Transverse colon (tissue), 4 donors: Measurements from ENCODE around the gene SART3. TPM values are rescaled to one million over a fixed set of nuclear protein-coding genes. Genes with fewer than 3 reads are reported as not detected.

Source experiments
- DNase-seq: peaks from one replicate; pipeline ENCODE4 v3.0.0-alpha.2; 2019
- H3K27ac ChIP-seq, 4 donors: fragments of 200-600 bp; sonication (generic); 2 replicates each; pipeline ENCODE4 v1.5.1; 2016 to 2018; ENCODE audit warnings: inconsistent platforms in 4 of 4
- H3K27me3 ChIP-seq: fragments of 200-600 bp; sonication (generic); 2 replicates; pipeline ENCODE4 v1.5.1; 2017; ENCODE audit warnings: inconsistent platforms
- H3K36me3 ChIP-seq, 4 donors: fragments of 200-600 bp; sonication (generic); 2 replicates each; pipeline ENCODE4 v1.5.1; 2017 to 2019; ENCODE audit warnings: inconsistent platforms in 4 of 4
- H3K4me1 ChIP-seq, 4 donors: fragments of 200-600 bp; sonication (generic); 2 replicates each; pipeline ENCODE4 v1.5.1; 2017 to 2020; ENCODE audit warnings: inconsistent platforms in 4 of 4
- H3K4me3 ChIP-seq, 4 donors: fragments of 200-600 bp; sonication (generic); 1 replicate in 1 of 4; 2 replicates in 3 of 4; pipeline versions ENCODE4 v1.5.1 to v1.6.1; 2017 to 2019; ENCODE audit warnings: inconsistent platforms in 4 of 4
- H3K9me3 ChIP-seq, 2 donors: fragments of 200-600 bp; sonication (generic); 2 replicates each; pipeline ENCODE4 v1.5.1; 2017 to 2019; ENCODE audit warnings: inconsistent platforms in 2 of 2
- EP300 ChIP-seq: sonication (generic); formaldehyde crosslinking; IDR thresholded peaks from one replicate; pipeline ENCODE4 v1.6.1; 2017; ENCODE audit warnings: antibody characterized with exemption, low read depth
- POLR2A ChIP-seq: fragments of 450-650 bp; IDR thresholded peaks from one replicate; pipeline ENCODE4 v1.6.1; 2016; ENCODE audit warnings: antibody characterized with exemption, mild to moderate bottlenecking, moderate library complexity
- POLR2AphosphoS5 ChIP-seq, 3 donors: sonication (generic); formaldehyde crosslinking; IDR thresholded peaks; one replicate each; pipeline ENCODE4 v1.6.1; 2016; ENCODE audit warnings: antibody characterized with exemption in 3 of 3
- WGBS, 2 donors: methylation state at CpG; one replicate each; pipeline ENCODE4 v1.1.5; 2018; ENCODE audit warnings: low coverage in 1 of 2; 5-methylcytosine and 5-hydroxymethylcytosine counted together
- in situ Hi-C, 4 donors: fragments of 200-750 bp; cut with MboI; loops; one replicate each; pipeline versions ENCODE4 v1.15.0 to v1.15.1; 2017; ENCODE audit warnings: low sequenced_read_pairs in 3 of 4, low pct_ligation_motif_present in 1 of 4, low pct_unique_long_range_greater_than_20kb in 1 of 4
- intact Hi-C: fragments of 100-400 bp; cut with DNase I; formaldehyde crosslinking; loops from one replicate; pipeline ENCODE4 v1.15.1; 2023; ENCODE audit warnings: low total_unique reads
- total RNA-seq, 4 donors: library from RNA; depleted of rRNA; stranded (reverse); fragments of >200 nt; gene quantifications; one replicate each; pipeline ENCODE4 v1.1.0, GENCODE V29; 2016
- TF ChIP-seq, protein P1 (sequence below), 5 experiments: fragments of 200-600 bp in 3 of 5; fragments of 450-650 bp in 2 of 5; sonication (generic) in 3 of 5; IDR thresholded peaks; 1 replicate in 2 of 5; 2 replicates in 3 of 5; pipeline ENCODE4 v1.5.1; 2016 to 2017; ENCODE audit warnings: antibody characterized with exemption in 5 of 5, inconsistent platforms in 3 of 5, mild to moderate bottlenecking in 2 of 5, moderate library complexity in 1 of 5

Gene SART3
- total RNA-seq, 4 donors from 2014 or later, result 25.3 to 177 (median 77.4) TPM

- intact Hi-C loops (no loop called here), in situ Hi-C loops (no loop called here)
- no peak overlapping the region for H3K4me3 ChIP-seq
- H3K27me3 ChIP-seq, result no peaks in the 10 kb centered on the region
- no peak for DNase-seq
- no peak overlapping the region for H3K27ac ChIP-seq
- TF ChIP-seq, protein P1, sequence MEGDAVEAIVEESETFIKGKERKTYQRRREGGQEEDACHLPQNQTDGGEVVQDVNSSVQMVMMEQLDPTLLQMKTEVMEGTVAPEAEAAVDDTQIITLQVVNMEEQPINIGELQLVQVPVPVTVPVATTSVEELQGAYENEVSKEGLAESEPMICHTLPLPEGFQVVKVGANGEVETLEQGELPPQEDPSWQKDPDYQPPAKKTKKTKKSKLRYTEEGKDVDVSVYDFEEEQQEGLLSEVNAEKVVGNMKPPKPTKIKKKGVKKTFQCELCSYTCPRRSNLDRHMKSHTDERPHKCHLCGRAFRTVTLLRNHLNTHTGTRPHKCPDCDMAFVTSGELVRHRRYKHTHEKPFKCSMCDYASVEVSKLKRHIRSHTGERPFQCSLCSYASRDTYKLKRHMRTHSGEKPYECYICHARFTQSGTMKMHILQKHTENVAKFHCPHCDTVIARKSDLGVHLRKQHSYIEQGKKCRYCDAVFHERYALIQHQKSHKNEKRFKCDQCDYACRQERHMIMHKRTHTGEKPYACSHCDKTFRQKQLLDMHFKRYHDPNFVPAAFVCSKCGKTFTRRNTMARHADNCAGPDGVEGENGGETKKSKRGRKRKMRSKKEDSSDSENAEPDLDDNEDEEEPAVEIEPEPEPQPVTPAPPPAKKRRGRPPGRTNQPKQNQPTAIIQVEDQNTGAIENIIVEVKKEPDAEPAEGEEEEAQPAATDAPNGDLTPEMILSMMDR (IDR thresholded peaks at IDR 0.05), result no peak
- no peak for TF ChIP-seq EP300
- TF ChIP-seq POLR2AphosphoS5 (IDR thresholded peaks at IDR 0.05), result no peak
- no peak for TF ChIP-seq POLR2A
- H3K9me3 ChIP-seq, result no peaks in the 10 kb centered on the region
- WGBS, 2 donors, result 56 to 59% methylated on average over 6 of the region's 6 CpGs
- H3K36me3 ChIP-seq, result no peaks in the 10 kb centered on the region
- no peaks in the 10 kb centered on the region for H3K4me1 ChIP-seq
These were observed 81.5 kb downstream of the SART3 start for GRCh38 chr12:108479364-108480070.

GRCh38 chr12:108478611-108479206, 82.3 kb downstream of the SART3 start:
- DNase-seq, result no peak
- Histone ChIP-seq H3K36me3 (no peaks in the 10 kb centered on the region), H3K27ac (no peak overlapping the region), H3K4me1 (no peaks in the 10 kb centered on the region), H3K4me3 (no peak overlapping the region), H3K9me3 (no peaks in the 10 kb centered on the region), H3K27me3 (no peaks in the 10 kb centered on the region)
- WGBS, 2 donors, result 32 to 38% methylated on average over 6 to 8 of the region's 8 CpGs
- no peak for TF ChIP-seq EP300
- TF ChIP-seq, protein P1 (IDR thresholded peaks at IDR 0.05), result no peak
- intact Hi-C loops (no loop called here), in situ Hi-C loops (no loop called here)

DNA sequence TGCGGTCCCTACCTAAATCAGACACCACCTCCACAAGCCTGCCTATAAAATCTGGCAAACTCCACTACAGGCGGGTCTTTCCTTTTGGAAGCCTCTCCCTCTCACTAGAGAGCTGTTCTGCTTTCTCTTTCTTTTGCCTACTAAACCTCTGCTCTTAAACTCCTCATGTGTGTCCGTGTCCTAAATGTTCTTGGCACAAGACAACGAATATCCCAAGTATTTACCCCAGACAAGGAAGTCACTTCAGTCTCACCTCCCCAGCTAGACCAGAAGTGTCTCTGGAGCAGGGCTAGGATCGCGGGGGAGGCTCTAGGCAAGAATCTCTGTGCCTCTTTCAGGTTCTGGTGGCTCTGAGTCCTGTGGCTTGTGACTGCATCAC, 83.1 kb downstream of the SART3 start:
- Histone ChIP-seq H3K9me3 (no peaks in the 10 kb centered on the region), H3K36me3 (no peaks in the 10 kb centered on the region), H3K27me3 (no peaks in the 10 kb centered on the region), H3K27ac (no peak overlapping the region), H3K4me1 (no peaks in the 10 kb centered on the region), H3K4me3 (no peak overlapping the region)
- intact Hi-C loops (no loop called here), in situ Hi-C loops (no loop called here)
- TF ChIP-seq POLR2A, result no peak
- TF ChIP-seq EP300, result no peak
- TF ChIP-seq, protein P1 (IDR thresholded peaks at IDR 0.05), result no peak
- TF ChIP-seq POLR2AphosphoS5 (IDR thresholded peaks at IDR 0.05), result no peak
- DNase-seq, result no peak
- WGBS, 2 donors, result 62 to 87% methylated on average over 3 to 6 of the region's 6 CpGs

GRCh38 chr12:108477055-108477880, 83.7 kb downstream of the SART3 start:
- Histone ChIP-seq H3K27ac (no peak overlapping the region), H3K4me3 (no peak overlapping the region), H3K27me3 (no peaks in the 10 kb centered on the region), H3K9me3 (no peaks in the 10 kb centered on the region), H3K4me1 (no peaks in the 10 kb centered on the region), H3K36me3 (no peaks in the 10 kb centered on the region)
- WGBS, 2 donors, result 72 to 80% methylated on average over 6 to 11 of the region's 11 CpGs
- TF ChIP-seq EP300 (no peak), POLR2A (no peak), POLR2AphosphoS5 (IDR thresholded peaks at IDR 0.05) (no peak)
- TF ChIP-seq, protein P1 (IDR thresholded peaks at IDR 0.05), result no peak
- in situ Hi-C loops, result no loop called here
- intact Hi-C loops, result no loop called here
- no peak for DNase-seq
